IMR-90 (cell line): ENCODE measurements around the gene LRCH3. TPM values are rescaled to one million over a fixed set of nuclear protein-coding genes. Genes with fewer than 3 reads are reported as not detected.

Experiments used
- ATAC-seq: fragments of 200-7000 bp; cut with Tn5 transposase; 2 replicates; pipeline ENCODE4 v1.9.1; 2020; ENCODE audit warnings: low read depth, mild to moderate bottlenecking, moderate library complexity
- BruUV-seq: library from RNA; stranded (reverse); fragments of 400-500 nt; replicated peaks from 2 replicates; lab custom pipeline; 2021; lab: Mats Ljungman, UMichigan
- CTCF ChIA-PET: fragments of 300-600 bp; formaldehyde crosslinking; extraction: SDS; loops from one replicate; lab custom pipeline; 2021; ENCODE audit warnings: antibody characterized with exemption; lab: Yijun Ruan, JAX
- POLR2A ChIA-PET: fragments of 300-600 bp; sonication (Branson Sonifier 250); formaldehyde crosslinking; loops from one replicate; lab custom pipeline; 2022; ENCODE audit warnings: antibody characterized with exemption; ENCODE audit not compliant: unreplicated experiment; lab: Charles Lee
- DNase-seq: peaks from one replicate; pipeline ENCODE4 v3.0.0; 2013
- H2AFZ ChIP-seq: replicated peaks from 2 replicates; pipeline ENCODE3; 2013; ENCODE audit warnings: low read length, mild to moderate bottlenecking; ENCODE audit not compliant: poor library complexity
- H2AK5ac ChIP-seq: 2 replicates; pipeline ENCODE4 v1.6.1; 2013; ENCODE audit warnings: low read depth, low read length, inconsistent platforms
- H2AK9ac ChIP-seq: replicated peaks from 2 replicates; pipeline ENCODE3; 2013; ENCODE audit warnings: mild to moderate bottlenecking, low read depth, low read length, moderate library complexity; ENCODE audit not compliant: poor library complexity
- H2BK120ac ChIP-seq: 2 replicates; pipeline ENCODE4 v1.6.1; 2013; ENCODE audit warnings: low read depth, low read length, inconsistent platforms
- H2BK15ac ChIP-seq: 3 replicates; pipeline ENCODE4 v1.6.1; 2013; ENCODE audit warnings: low read depth, low read length, inconsistent platforms
- H2BK20ac ChIP-seq: 2 replicates; pipeline ENCODE4 v1.6.1; 2013; ENCODE audit warnings: low read depth, mild to moderate bottlenecking, inconsistent platforms, low read length, moderate library complexity
- H2BK5ac ChIP-seq: 2 replicates; pipeline ENCODE4 v1.6.1; 2013; ENCODE audit warnings: mild to moderate bottlenecking, low read depth, low read length, inconsistent platforms; ENCODE audit not compliant: poor library complexity, severe bottlenecking
- H3K14ac ChIP-seq: replicated peaks from 2 replicates; pipeline ENCODE4 v1.6.1; 2013; ENCODE audit warnings: low read depth, low read length, inconsistent platforms
- H3K18ac ChIP-seq: 2 replicates; pipeline ENCODE4 v1.6.1; 2013; ENCODE audit warnings: low read depth, low read length, control low read depth
- H3K23ac ChIP-seq: 2 replicates; pipeline ENCODE4 v1.6.1; 2013; ENCODE audit warnings: low read depth, low read length, inconsistent platforms
- H3K27ac ChIP-seq: 2 replicates; pipeline ENCODE4 v1.5.1; 2013; ENCODE audit warnings: mild to moderate bottlenecking, control low read depth, low read length; ENCODE audit not compliant: insufficient read depth
- H3K27me3 ChIP-seq: 2 replicates; pipeline ENCODE4 v1.6.1; 2013; ENCODE audit warnings: low read length; ENCODE audit not compliant: control insufficient read depth, insufficient read depth
- H3K36me3 ChIP-seq: 2 replicates; pipeline ENCODE4 v1.6.1; 2013; ENCODE audit warnings: low read length, mixed read lengths; ENCODE audit not compliant: control insufficient read depth, insufficient read depth
- H3K4ac ChIP-seq: 2 replicates; pipeline ENCODE4 v1.6.1; 2013; ENCODE audit warnings: low read depth, low read length, inconsistent platforms
- H3K4me1 ChIP-seq: 2 replicates; pipeline ENCODE4 v1.6.1; 2013; ENCODE audit warnings: low read length, mixed read lengths; ENCODE audit not compliant: control insufficient read depth, insufficient read depth
- H3K4me2 ChIP-seq: 2 replicates; pipeline ENCODE4 v1.6.1; 2013; ENCODE audit warnings: low read depth, mild to moderate bottlenecking, control low read depth, low read length, moderate library complexity
- H3K4me3 ChIP-seq: 2 replicates; pipeline ENCODE4 v1.5.1; 2013; ENCODE audit warnings: low read depth, mild to moderate bottlenecking, control low read depth, low read length, moderate library complexity; ENCODE audit not compliant: insufficient read depth
- H3K56ac ChIP-seq: 2 replicates; pipeline ENCODE4 v1.6.1; 2013; ENCODE audit warnings: low read length, inconsistent platforms; ENCODE audit not compliant: insufficient read depth; ENCODE audit errors: extremely low read depth
- H3K79me1 ChIP-seq, 2 experiments: 2 replicates each; pipeline ENCODE4 v1.6.1; 2013; ENCODE audit warnings: low read length in 2 of 2, inconsistent platforms in 1 of 2, low read depth in 1 of 2
- H3K9ac ChIP-seq: 2 replicates; pipeline ENCODE4 v1.6.1; 2013; ENCODE audit warnings: low read depth, low read length, control low read depth
- H3K9me1 ChIP-seq: 2 replicates; pipeline ENCODE4 v1.6.1; 2013; ENCODE audit warnings: low read length, inconsistent platforms; ENCODE audit not compliant: insufficient read depth
- H3K9me3 ChIP-seq: 2 replicates; pipeline ENCODE4 v1.6.1; 2013; ENCODE audit warnings: low read length; ENCODE audit not compliant: control insufficient read depth, insufficient read depth
- H4K20me1 ChIP-seq: 2 replicates; pipeline ENCODE4 v1.6.1; 2013; ENCODE audit warnings: low read length, inconsistent platforms; ENCODE audit not compliant: insufficient read depth
- H4K5ac ChIP-seq: 2 replicates; pipeline ENCODE4 v1.6.1; 2013; ENCODE audit warnings: mild to moderate bottlenecking, low read depth, low read length, control low read depth
- H4K8ac ChIP-seq, 2 experiments: 2 replicates each; pipeline ENCODE4 v1.6.1; 2013; ENCODE audit warnings: low read depth in 2 of 2, low read length in 2 of 2, control low read depth in 1 of 2, inconsistent platforms in 1 of 2
- H4K91ac ChIP-seq: 2 replicates; pipeline ENCODE4 v1.6.1; 2013; ENCODE audit warnings: low read depth, low read length, inconsistent platforms; ENCODE audit not compliant: insufficient read depth
- BHLHE40 ChIP-seq: fragments of 150-350 bp; IDR thresholded peaks from 2 replicates; pipeline ENCODE4 v1.6.1; 2016; ENCODE audit warnings: mild to moderate bottlenecking, low read depth, low read length
- CTCF ChIP-seq: conservative IDR thresholded peaks from 2 replicates; pipeline ENCODE4 v1.5.1; 2012; ENCODE audit warnings: mild to moderate bottlenecking, low read depth, low read length, improper control_type of control experiment
- MAZ ChIP-seq: IDR thresholded peaks from 2 replicates; pipeline ENCODE4 v1.6.1; 2012; ENCODE audit warnings: low read depth, mild to moderate bottlenecking, low read length, improper control_type of control experiment, moderate library complexity, borderline replicate concordance
- NFE2L2 ChIP-seq: fragments of 150-350 bp; IDR thresholded peaks from 2 replicates; pipeline ENCODE4 v1.6.1; 2016; ENCODE audit warnings: low read depth, mild to moderate bottlenecking, low read length
- RFX5 ChIP-seq: IDR thresholded peaks from 2 replicates; pipeline ENCODE4 v1.8.0; 2012; ENCODE audit warnings: low read depth, mild to moderate bottlenecking, low read length, moderate library complexity
- USF2 ChIP-seq: fragments of 150-350 bp; IDR thresholded peaks from 2 replicates; pipeline ENCODE4 v1.6.1; 2017; ENCODE audit warnings: mild to moderate bottlenecking, antibody characterized with exemption, low read length, low read depth
- WGBS, 2 experiments: methylation state at CpG; one replicate each; pipeline versions ENCODE4 v1.1.5 to v1.1.7; 2013; ENCODE audit warnings: missing lambda C conversion rate in 2 of 2; ENCODE audit not compliant: insufficient read length in 1 of 2; ENCODE audit errors: extremely low coverage in 2 of 2; 5-methylcytosine and 5-hydroxymethylcytosine counted together
- dilution Hi-C: fragments of 300-500 bp; cut with HindIII; formaldehyde crosslinking; loops from one replicate; pipeline ENCODE4 v1.14.3; 2018; ENCODE audit warnings: low sequenced_read_pairs; ENCODE audit not compliant: unreplicated experiment
- in situ Hi-C: fragments of 300-500 bp; cut with MboI; formaldehyde crosslinking; loops from 3 replicates; pipeline ENCODE4 v1.14.3; 2019; ENCODE audit warnings: low sequenced_read_pairs, inconsistent platforms, mixed read lengths
- intact Hi-C: fragments of 100-400 bp; cut with micrococcal nuclease; formaldehyde crosslinking; loops from 2 replicates; pipeline ENCODE4 v1.10.0; 2022
- polyA plus RNA-seq, 3 experiments: library from polyadenylated mRNA; depleted of rRNA; stranded (reverse); fragments of >200 nt; gene quantifications; 2 replicates each; pipeline ENCODE4 v1.2.3, GENCODE V29; 2012; ENCODE audit warnings: low replicate concordance in 1 of 3
- total RNA-seq: library from RNA; depleted of rRNA; stranded (reverse); fragments of >200 nt; gene quantifications from 2 replicates; pipeline ENCODE4 v1.2.3, GENCODE V29; 2012

LRCH3 gene
- total and polyA plus RNA-seq, 2 of the 4 experiments (the other 2 are of a cell fraction), result 28.5 to 40.5 TPM

- Histone ChIP-seq H3K36me3 (no peaks in the 10 kb centered on the region), H4K5ac (no peak overlapping the region), H3K9ac (no peak overlapping the region), H3K9me1 (no peaks in the 10 kb centered on the region), H2AFZ (no peak overlapping the region), H3K4me2 (no peak overlapping the region), H2BK15ac (no peak overlapping the region), H3K27ac (no peak overlapping the region), H2BK120ac (no peak overlapping the region), H2BK5ac (no peak overlapping the region), H3K18ac (no peak overlapping the region), H3K23ac (no peak overlapping the region), H2AK5ac (no peak overlapping the region), H3K4ac (no peak overlapping the region), H2BK20ac (no peak overlapping the region), H3K9me3 (no peaks in the 10 kb centered on the region), H4K20me1 (no peaks in the 10 kb centered on the region), H3K79me1 (no peaks in the 10 kb centered on the region), H3K56ac (no peak overlapping the region), H4K8ac (no peak overlapping the region), H4K91ac (no peak overlapping the region), H3K4me3 (no peak overlapping the region), H3K4me1 (no peaks in the 10 kb centered on the region), H3K27me3 (no peaks in the 10 kb centered on the region), H3K14ac (no peak overlapping the region), H2AK9ac (no peak overlapping the region)
- TF ChIP-seq MAZ (no peak), USF2 (no peak), CTCF (no peak), BHLHE40 (no peak), NFE2L2 (no peak), RFX5 (no peak)
- POLR2A ChIA-PET, result no interaction called here
- CTCF ChIA-PET, result interaction anchor here (0.6 kb wide), 1 partner anchor 108 kb away, joined by 10 read pairs; no protein-coding TSS in a partner anchor
- ATAC-seq (no peak), DNase-seq (no peak)
- no TSS peak for BruUV-seq
- 79% methylated on average over 5 of the region's 33 CpGs; no CpG with 5 or more reads in 1 of the 2 experiments for WGBS, 2 experiments
- dilution Hi-C loops (no loop called here), in situ Hi-C loops (no loop called here), intact Hi-C loops (no loop called here)
Measured at GRCh38 chr3:197912741-197913476, 121.9 kb downstream of the LRCH3 start.
